Cardiac septum (tissue), 1 donor: ENCODE results near the gene KANSL3. TPM values are rescaled to one million over a fixed set of nuclear protein-coding genes. Genes with fewer than 3 reads are reported as not detected.
A peak's percentile ranks its signal among the peaks of the same experiment; 100 is the strongest.
"Not testable (repeated sequence)": the region's sequence is repeated elsewhere in the genome, so short reads cannot be mapped to it uniquely, and the experiment has no call there.

Source experiments
- DNase-seq: peaks from one replicate; pipeline ENCODE4 v3.0.0-alpha.2; 2020; ENCODE audit warnings: low spot score
- intact Hi-C: fragments of 100-400 bp; cut with DNase I; formaldehyde crosslinking; loops from one replicate; pipeline ENCODE4 v1.14.0; 2022
- total RNA-seq: library from RNA; stranded (reverse); fragmentation: NEBNext Ultra II Directional; extraction: Animal tissue kit (Norgen Biotek cat#: 25700); gene quantifications from one replicate; pipeline ENCODE4 v1.2.1, GENCODE V29; 2021
- donor health status: DM: no; HTN: no; CAD: no.

KANSL3 gene
- total RNA-seq, 1 donor from 2014 or later = 35.3 TPM

DNA sequence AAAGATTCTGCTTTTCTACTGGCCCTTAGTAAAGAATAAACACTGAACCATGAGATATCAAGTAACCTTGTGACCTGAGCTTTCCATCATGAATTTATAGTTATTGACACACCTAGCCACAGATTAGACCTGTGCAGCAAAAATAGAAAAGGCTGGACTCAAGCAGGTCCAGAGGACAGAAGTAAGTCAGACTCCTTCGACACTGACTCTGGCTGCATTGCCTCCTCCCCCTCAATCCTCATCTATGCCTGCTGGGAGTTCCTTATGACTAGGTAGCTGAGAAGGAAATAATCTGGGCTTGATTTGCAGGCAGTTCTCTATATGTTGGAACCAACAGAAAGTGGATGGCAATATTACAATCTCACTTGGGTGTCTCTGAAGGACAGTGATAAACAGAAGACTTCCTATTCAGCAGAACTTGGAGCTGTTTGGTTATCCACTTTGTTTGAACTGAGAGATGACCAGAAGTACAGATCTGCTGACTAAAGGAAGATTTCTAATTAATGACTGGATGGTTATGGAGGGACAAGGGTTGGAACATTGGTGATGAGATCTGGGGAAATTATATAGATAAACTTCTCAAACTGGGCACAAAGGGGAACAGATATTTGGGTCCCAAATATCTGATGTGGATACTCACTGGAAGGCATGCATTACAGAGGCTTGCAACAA, 62.2 kb downstream of the KANSL3 start:
- intact Hi-C loops = no loop called here
- no peak for DNase-seq

DNA sequence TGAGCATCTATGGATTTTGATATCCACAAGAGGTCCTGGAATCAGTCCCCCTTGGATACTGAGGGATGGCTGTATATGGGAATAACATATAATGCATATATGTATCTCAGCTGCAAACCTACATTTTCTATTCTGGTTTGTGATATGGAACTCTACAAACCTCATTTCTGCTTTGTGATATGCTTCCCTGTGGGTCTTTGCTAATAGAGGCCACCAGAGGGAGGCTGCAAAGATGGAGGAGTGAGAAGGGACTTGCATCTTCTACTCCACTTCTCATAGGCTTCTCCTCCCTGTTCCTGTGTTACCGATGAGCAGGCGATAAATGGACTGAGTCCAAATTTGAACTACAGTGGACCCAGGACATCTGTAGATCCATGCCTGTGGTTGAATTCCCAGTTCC, 63.7 kb downstream of the KANSL3 start:
- intact Hi-C loops = no loop called here

DNA sequence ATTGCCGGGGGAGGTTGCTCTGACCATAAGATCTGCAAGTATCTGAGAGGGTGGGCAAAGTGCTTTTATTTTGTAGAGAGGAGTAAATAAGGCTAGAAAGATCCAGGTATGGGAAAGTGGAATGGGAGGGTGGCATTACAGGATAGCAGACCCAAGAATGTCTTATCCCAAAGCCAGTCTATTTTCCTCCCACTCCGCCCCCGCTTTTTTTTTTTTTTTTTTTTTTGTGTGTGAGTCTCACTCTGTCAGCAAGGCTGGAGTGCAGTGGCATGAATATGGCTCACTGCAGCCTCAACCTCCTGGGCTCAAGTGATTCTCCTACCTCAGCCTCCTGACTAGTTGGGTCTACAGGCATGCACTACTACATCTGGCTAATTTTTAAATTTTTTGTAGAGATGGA, 70.0 kb downstream of the KANSL3 start:
- DNase-seq = no peak
- intact Hi-C loops = no loop called here

More for the DNA sequence above, 63.7 kb downstream of the KANSL3 start:
- no peak for DNase-seq

DNA sequence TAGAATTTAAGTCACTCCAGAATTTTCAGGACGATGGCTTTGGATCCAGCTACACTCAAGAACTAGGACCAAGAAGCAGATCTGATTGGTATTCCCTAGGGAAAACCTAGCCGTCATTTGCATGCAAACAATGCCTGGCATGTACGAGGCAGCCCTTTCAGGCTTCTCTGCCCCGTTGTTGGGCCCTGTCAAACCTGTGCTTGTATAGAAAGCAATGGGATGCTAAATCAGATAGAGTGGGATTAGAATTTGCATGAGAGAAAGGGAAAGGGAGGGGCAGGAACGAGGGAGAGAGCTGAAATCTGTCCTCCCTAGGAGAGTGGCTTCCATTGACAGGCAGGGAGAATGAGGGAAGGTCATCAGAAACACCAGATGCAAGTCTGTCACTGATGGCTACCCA, 73.0 kb downstream of the KANSL3 start:
- intact Hi-C loops = no loop called here
- DNase-seq = no peak

DNA sequence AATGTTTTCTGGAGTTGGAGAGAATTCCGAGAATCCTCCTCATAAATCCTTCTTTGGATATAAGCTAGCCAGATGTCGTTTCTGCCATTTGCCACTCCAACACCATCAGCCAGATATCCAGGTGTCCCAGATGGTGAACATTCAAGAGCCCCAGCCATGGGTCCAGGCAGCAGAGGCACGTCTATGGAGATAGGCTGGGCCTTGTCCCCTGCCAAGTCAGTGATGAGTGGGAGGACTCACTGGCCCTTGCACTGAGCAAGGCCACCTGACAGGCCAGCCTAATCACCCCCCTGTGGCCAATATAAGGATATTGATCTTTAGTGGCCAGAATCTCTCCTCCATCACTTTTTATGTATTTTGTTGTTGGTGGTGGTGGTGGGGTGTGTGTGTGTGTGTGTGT, 73.5 kb downstream of the KANSL3 start:
- intact Hi-C loops = no loop called here
- no peak for DNase-seq

DNA sequence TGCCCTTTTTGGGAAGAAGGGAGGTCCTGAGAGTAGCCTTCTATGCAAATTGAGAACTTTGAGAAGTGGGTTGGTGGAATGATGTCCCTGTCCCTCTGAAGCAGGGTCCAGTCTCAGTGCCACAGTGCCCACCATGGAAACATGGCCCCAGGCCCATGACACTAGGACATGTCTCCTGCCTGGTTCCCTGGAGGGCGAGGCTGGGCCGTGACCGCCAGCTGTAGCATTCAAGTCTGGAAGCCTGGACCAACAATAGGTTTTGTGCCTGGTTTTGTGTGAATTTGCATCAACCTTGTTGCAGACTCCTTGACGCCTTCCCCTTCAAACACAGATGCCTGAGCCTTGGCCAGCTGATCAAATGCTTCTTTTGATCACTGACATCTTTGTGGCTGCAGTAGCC, 74.1 kb downstream of the KANSL3 start:
- no peak for DNase-seq
- intact Hi-C loops = no loop called here

GRCh38 chr2:96558485-96558884, 79.6 kb downstream of the KANSL3 start:
- intact Hi-C loops = loop anchor here (10.0 kb wide), 1 partner anchor 396 kb away; no protein-coding TSS in a partner anchor
- DNase-seq = no peak

DNA sequence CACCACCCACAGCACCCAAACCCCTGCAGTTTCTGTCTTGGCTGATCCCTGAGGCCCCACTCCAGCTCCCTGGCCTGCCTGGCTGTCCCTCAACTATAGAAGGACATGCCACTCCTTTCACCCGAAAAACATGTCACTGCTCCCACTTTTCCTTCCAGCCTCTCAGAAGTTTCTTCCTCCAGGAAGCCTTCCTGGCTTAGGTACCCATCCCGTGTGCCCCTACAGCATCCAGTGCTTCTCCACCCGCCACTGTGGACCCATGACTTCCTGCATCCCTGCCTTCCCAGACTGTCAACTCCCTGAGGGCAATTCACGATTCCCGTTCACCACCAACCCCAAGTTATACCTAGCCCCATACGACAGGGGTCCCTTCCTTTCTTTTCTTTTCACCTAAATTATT, 80.1 kb downstream of the KANSL3 start:
- no peak for DNase-seq
- intact Hi-C loops = loop anchor here (10.0 kb wide), 1 partner anchor 397 kb away; no protein-coding TSS in a partner anchor

DNA sequence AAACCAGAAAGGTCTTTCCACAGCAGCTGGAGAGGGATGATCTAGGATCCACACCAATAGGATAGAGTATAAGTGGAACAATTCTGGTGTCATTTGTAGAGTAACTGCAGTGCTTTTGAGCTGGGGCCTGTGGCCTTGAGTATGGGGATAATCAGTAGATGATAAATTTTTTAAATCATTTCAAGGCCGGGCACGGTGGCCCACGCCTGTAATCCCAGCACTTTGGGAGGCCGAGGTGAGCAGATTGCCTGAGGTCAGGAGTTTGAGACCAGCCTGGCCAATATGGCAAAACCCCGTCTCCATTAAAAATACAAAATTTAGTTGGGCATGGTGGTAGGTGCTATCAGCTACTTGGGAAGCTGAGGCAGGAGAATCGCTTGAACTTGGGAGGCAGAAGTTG, 80.7 kb downstream of the KANSL3 start:
- intact Hi-C loops = loop anchor here (10.0 kb wide), 1 partner anchor 397 kb away; no protein-coding TSS in a partner anchor

DNA sequence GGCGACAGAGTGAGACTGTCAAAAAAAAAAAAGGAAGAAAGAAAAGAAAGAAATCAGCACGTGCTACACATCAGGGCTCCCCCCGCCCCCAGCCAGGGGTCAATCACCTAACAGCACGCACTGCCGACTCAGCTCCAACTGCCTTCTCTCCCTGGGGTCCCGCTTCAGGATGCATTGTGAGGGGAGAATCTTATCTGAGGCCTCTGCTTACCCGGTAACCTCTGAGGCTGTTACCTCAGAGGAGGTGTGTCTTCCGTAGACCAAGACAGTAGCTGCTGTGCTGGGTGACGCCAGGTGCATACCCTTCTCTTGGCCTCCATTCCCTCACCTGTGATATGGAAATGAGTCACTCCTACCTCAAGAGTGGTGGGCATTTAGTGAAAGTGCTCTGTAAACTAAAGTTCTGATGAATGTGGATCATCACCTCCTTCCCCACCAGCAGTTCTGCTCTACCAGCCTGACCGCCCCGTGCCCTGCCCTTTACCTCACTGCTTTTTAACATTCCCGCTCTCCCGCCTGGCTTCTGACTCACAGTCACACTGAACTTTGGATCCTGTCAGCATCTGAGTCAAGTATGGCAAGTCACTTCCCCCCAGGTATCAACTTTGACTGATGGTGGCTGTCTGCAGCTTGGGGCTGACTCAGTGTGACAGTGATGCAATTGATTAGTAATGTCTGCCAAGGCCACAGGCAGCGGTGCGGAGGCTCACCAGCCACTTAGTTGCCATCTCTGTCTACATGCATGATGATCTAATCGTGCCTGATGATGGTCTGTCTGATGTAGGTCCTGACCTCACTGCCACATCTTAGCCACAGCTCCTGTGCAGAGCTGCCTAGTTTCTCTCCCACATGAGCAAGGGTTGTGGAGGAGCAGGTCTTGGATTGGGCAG, 81.4 kb downstream of the KANSL3 start:
- no peak for DNase-seq
- intact Hi-C loops = loop anchor here (10.0 kb wide), 1 partner anchor 398 kb away; no protein-coding TSS in a partner anchor

More for the DNA sequence above, 80.7 kb downstream of the KANSL3 start:
- not testable (repeated sequence) for DNase-seq

DNA sequence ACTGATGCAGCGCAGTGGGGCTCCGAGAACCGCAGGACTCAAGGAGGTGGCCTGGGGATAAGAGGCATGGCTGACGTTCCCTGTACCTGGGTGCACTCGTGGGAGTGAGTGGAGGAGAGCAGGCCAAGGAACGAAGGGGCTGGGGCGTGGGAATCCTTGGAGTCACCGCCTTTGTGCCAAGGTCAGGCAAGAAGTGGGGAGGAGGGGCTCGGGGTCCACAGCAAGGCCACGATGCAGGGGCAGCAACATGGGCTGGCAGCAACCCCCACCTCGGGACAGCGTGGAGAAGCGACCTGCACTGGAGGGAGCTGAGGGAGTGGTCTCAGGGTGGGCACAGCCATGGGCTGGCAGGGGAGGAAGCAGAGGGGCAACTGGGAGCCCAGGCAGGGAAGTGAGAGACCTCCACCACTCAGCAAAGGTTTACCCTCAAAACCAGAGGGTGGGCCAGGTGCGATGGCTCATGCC, 82.9 kb downstream of the KANSL3 start:
- intact Hi-C loops = loop anchor here (10.0 kb wide), 1 partner anchor 400 kb away; no protein-coding TSS in a partner anchor

DNA sequence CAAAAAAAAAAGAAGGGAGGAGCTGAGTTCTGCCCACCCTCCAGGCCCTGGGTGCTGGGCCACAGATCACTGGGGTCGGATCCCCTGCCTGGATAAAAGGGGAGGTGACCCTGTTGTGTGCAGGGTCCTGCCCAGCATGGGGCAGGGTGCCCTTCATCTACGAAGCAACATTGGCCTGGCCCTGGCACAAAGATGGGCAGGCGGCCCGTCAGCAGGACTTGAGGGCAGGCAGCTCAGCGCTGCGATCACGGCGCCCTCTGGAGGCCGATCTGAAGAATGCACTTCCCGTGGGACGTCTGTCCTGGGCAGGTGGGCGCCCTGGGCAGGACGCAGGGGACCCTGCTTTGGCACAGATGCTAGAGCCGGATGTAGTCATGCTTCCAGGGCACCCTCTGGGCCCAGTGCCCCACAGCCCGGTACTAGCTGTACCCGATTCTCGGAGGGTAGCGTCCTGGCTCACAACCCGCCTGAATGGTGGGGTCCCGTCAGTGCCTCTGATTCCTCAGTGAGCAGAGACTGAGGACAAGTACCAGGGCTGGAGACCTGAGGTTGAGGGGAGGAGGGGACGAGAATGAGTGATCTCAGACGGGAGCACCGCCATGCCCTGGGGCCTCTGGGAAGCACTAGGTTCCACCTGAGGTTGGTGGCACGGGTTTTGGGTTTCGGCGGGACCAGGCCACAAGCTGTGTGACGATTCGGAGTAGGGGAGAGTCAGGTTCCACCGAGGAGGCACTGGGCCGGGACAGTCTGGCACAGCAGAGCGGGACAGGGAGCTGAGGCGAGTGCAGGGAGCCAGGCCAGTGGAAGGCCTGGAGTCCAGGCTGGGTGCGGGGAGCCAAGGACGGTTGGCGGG, 83.6 kb downstream of the KANSL3 start:
- intact Hi-C loops = loop anchor here (5.0 to 10.0 kb wide), 4 partner anchors 147 to 400 kb away; partner anchors contain the start of gene CNNM4
- DNase-seq = peak; percentile 90

More for the DNA sequence above, 82.9 kb downstream of the KANSL3 start:
- DNase-seq = no peak

DNA sequence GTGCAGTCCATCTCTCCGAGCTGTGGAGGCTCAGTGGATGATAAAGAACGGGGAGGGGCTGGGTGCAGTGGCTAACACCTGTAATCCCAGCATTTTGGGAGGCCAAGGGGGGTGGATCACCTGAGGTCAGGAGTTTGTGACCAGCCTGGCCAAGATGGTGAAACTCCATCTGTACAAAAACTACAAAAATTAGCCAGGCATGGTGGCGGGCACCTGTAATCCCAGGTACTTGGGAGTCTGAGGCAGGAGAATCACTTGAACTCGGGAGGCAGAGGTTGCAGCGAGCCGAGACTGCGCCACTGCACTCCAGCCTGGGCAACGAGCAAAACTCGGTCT, 84.2 kb downstream of the KANSL3 start:
- intact Hi-C loops = loop anchor here (2.0 to 10.0 kb wide), 5 partner anchors 45 to 401 kb away; partner anchors contain the start of gene CNNM4
- DNase-seq = not testable (repeated sequence)

DNA sequence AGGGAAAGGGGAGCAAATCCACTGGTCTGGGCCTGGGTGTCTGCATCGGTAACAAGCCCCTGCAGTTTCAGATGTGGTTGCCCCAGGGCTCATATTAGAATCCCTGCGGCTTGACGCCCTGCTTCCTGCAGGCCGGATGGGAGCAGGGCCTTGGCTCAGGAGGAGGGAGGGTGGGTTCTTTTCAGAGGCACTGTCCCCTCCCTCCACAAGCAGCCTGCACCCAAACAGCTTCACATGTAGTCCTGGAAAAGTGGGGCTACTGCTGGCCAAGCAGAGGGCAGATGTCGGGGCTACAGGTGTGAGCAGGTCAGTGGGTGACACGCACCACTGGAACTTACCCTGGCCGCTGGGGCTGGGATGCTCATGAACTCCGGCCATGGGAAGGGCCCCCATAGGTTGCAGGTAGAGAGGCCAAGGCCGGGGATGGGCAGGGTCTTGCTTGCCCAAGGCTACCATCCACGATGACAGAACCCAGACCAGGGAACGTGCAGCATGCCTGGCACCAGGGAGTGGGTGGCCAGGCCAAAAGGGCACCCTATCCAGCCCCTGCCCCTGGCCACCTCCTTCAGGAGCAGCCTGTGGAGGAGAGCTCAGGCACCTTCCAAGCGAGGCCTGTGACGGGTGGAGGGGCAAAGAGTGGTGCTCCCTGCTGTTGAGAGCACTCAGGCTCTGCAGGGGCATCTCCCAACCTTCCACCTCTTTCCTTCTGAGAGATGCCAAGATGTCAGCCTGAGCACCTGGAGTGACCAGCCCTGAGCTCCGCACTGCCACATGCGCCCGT, 84.7 kb downstream of the KANSL3 start:
- DNase-seq = no peak
- intact Hi-C loops = loop anchor here (2.0 to 10.0 kb wide), 5 partner anchors 45 to 401 kb away; partner anchors contain the start of gene CNNM4

DNA sequence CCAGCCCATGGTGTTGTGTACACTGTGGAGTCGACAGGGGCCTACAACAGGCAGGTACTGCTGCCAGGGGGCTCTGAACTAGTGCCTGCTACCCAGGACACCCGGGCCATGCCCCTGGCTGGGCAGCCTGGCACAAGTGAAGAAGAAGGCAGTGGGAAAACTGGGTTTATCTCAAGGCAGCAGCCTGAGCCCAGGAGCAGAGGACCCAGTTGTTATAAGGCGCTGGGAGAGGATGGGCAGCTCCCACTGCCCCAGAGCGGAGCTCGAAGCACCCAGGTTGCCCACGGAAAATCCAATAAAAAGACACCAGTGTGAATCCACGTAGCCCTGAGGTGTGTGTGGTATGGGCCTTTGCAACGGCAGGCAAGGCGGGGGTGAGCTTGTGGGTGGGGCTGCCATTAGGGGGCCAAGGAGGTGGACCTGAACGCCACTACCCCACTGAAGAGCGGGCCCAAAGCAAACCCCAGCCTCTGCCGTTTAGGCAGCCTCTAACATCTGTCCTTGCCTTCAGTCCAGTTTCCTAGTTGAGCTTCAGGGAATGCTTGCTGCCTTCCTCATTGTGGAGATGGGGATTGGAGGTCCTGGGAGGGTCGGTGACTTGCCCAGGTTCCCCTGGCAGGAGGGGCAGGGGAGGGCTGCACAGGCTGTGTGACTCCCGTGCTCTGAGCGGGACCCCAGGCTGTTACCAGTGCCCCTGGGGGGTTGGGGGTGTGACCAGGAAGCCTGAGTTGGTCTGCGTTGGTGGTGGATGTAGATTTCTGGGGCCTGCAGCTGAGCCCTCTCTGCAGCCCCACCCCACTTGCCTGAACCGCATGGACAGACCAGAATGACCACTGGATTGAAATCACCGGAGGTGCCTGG, 85.6 kb downstream of the KANSL3 start:
- no peak for DNase-seq
- intact Hi-C loops = loop anchor here (2.0 to 10.0 kb wide), 5 partner anchors 44 to 402 kb away; partner anchors contain the start of gene CNNM4

- no peak for DNase-seq
- intact Hi-C loops = loop anchor here (2.0 to 10.0 kb wide), 5 partner anchors 43 to 403 kb away; partner anchors contain the start of gene CNNM4
Observed at GRCh38 chr2:96551605-96552314, 86.4 kb downstream of the KANSL3 start.
